Upper lobe of right lung (tissue), 1 donor: ENCODE results near the gene OGA. TPM values are rescaled to one million over a fixed set of nuclear protein-coding genes. Genes with fewer than 3 reads are reported as not detected.

Experiments
- ATAC-seq: fragments of 200-7000 bp; cut with Tn5 transposase; one replicate; pipeline ENCODE4 v1.9.1; 2020; ENCODE audit warnings: mild to moderate bottlenecking, moderate library complexity
- DNase-seq: peaks from one replicate; pipeline ENCODE4 v3.0.0-alpha.2; 2020
- H3K27ac ChIP-seq: fragments of 200-600 bp; one replicate; pipeline ENCODE4 v1.8.0; 2022
- H3K27me3 ChIP-seq: fragments of 200-600 bp; one replicate; pipeline ENCODE4 v1.8.0; 2022; ENCODE audit warnings: mild to moderate bottlenecking
- H3K36me3 ChIP-seq: fragments of 200-600 bp; one replicate; pipeline ENCODE4 v1.8.0; 2022
- H3K4me1 ChIP-seq: fragments of 200-600 bp; one replicate; pipeline ENCODE4 v1.8.0; 2022
- H3K4me3 ChIP-seq: fragments of 200-600 bp; one replicate; pipeline ENCODE4 v1.8.0; 2022; ENCODE audit warnings: mild to moderate bottlenecking
- H3K9me3 ChIP-seq: fragments of 200-600 bp; one replicate; pipeline ENCODE4 v1.8.0; 2022
- intact Hi-C: fragments of 100-400 bp; cut with DNase I; formaldehyde crosslinking; loops from one replicate; pipeline ENCODE4 v1.11.0; 2022
- total RNA-seq: library from RNA; stranded (reverse); fragmentation: NEBNext Ultra II Directional; extraction: Animal tissue kit (Norgen Biotek cat#: 25700); gene quantifications from one replicate; pipeline ENCODE4 v1.2.1, GENCODE V29; 2021
- TF ChIP-seq, protein P1 (sequence below): fragments of 200-600 bp; IDR thresholded peaks from one replicate; pipeline ENCODE4 v1.8.0; 2022; ENCODE audit warnings: antibody characterized with exemption
- donor health status: DM: no; HTN: yes; CAD: no; lungs with severe emphysema.

Gene OGA
- total RNA-seq, 1 donor from 2014 or later, result 91.6 TPM

DNA sequence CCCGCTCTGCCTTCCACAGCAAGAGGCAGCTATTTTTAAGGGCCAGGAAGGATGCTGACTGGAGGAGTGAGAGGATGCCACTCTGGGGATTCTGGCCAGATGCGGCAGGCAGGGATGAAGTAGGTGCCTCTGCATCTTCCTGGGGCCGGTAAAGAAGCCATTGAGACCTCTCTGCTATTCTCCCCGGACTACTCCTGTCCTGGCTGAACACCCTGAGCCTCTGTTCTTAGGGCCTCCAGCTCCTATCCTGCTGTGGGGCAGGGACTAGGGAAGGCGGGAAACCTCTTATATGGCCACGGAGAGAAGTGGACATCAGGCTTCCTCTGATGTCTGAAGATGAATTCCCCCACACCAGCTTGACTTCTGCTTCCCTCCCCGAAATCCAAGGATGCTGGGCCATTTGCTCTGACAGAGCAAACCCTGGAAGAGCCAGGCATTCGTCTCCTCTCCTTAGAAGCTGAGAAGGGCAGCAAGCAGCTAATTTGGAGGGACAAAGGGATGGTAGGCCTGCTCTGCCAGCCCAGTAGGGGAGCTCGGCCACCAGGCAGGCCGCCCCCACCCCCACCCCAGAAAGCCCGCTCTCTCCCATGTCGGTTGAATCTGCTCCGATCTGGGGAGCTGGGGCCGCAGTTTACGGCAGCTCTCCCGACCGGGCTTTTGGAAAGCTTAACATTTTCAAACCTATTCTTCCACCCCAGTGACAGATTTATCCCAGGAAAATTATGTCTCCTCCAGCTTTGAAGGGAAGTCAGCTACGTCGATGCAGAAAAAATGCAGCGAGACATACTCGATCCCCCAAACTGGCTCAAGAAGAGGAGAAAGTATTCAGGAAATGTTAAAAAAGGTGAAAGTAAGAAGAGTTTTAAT lies 45.1 kb downstream of the OGA start:
- no peak overlapping the region for H3K4me3 ChIP-seq
- intact Hi-C loops, result no loop called here
- DNase-seq (peak; percentile 25), ATAC-seq (no peak)
- no peak overlapping the region for H3K27ac ChIP-seq
- H3K27me3 ChIP-seq, result peaks cover 75% of the 10 kb centered on the region
- H3K9me3 ChIP-seq, result no peaks in the 10 kb centered on the region
- TF ChIP-seq, protein P1, sequence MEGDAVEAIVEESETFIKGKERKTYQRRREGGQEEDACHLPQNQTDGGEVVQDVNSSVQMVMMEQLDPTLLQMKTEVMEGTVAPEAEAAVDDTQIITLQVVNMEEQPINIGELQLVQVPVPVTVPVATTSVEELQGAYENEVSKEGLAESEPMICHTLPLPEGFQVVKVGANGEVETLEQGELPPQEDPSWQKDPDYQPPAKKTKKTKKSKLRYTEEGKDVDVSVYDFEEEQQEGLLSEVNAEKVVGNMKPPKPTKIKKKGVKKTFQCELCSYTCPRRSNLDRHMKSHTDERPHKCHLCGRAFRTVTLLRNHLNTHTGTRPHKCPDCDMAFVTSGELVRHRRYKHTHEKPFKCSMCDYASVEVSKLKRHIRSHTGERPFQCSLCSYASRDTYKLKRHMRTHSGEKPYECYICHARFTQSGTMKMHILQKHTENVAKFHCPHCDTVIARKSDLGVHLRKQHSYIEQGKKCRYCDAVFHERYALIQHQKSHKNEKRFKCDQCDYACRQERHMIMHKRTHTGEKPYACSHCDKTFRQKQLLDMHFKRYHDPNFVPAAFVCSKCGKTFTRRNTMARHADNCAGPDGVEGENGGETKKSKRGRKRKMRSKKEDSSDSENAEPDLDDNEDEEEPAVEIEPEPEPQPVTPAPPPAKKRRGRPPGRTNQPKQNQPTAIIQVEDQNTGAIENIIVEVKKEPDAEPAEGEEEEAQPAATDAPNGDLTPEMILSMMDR, result no peak
- peaks cover 6% of the 10 kb centered on the region for H3K4me1 ChIP-seq
- no peaks in the 10 kb centered on the region for H3K36me3 ChIP-seq

DNA sequence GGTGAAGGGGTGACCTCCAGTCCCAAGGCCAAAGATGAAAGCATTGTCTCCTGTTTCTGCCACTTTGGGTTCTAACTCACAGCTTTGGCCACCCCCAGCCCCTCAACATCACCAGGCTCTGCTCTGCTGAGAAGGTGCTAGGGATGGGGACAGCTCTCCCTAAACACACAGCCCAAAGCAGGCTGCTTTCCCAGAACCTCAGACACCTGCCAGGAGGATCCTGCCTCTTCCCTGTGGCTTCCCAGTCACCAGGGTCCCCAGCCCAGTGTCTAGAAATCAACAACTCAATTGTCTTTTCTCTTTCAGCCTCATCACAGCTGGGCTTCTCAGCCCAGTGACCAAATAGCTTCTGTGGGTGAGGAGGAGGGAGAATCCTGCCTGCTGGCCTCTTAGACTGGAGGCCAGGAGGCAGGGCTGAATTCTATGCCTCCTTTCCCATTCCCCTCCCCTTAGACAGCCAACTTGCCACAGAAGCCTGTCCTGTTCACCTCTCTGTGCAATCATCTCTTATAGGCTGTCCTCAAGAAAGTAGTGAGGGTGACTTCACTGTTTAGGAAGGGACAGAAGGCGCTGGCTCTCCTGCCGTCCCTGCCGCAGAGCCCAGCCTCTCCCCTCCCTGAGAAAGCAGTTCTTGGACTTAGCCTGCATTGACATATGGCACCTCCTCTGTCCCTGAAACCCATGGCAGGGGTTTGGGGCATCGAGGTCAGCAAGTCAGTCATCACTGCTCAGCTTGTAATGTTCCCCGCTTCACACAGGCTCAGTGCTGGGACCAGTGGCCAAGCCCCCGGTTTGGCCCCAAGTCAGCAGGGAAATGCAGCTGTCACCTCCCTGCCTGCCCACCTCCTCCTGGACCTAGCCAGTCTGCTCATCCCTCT lies 46.0 kb downstream of the OGA start:
- TF ChIP-seq, protein P1, result no peak
- intact Hi-C loops, result no loop called here
- Histone ChIP-seq H3K4me1 (peaks cover 6% of the 10 kb centered on the region), H3K27me3 (peaks cover 70% of the 10 kb centered on the region), H3K9me3 (no peaks in the 10 kb centered on the region), H3K4me3 (no peak overlapping the region), H3K27ac (no peak overlapping the region), H3K36me3 (no peaks in the 10 kb centered on the region)
- no peak for ATAC-seq
- DNase-seq, result no peak

DNA sequence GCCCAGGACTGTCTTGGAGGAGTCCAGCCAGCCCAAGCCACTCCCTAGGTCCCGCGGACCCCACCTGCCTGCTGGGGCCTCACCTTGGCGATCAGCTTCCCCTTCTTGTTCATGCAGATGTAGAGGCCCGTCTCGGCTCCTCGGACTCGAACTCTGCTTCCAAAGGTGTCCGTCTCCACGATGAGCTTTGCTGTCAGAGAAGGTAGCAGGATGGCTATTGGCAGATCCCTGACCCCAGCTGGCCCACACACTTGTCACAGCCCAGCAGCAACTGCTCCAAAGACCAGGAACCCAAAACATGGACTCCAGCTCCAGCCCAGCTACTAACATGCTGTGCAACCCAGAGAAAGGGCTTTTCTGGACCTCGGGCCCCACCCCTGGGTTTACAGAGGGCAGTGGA lies 46.9 kb downstream of the OGA start:
- no peaks in the 10 kb centered on the region for H3K9me3 ChIP-seq
- H3K36me3 ChIP-seq, result no peaks in the 10 kb centered on the region
- intact Hi-C loops, result no loop called here
- peaks cover 67% of the 10 kb centered on the region for H3K27me3 ChIP-seq
- H3K27ac ChIP-seq, result no peak overlapping the region
- H3K4me3 ChIP-seq, result no peak overlapping the region
- DNase-seq (no peak), ATAC-seq (no peak)
- TF ChIP-seq, protein P1, result no peak
- H3K4me1 ChIP-seq, result peaks cover 6% of the 10 kb centered on the region

DNA sequence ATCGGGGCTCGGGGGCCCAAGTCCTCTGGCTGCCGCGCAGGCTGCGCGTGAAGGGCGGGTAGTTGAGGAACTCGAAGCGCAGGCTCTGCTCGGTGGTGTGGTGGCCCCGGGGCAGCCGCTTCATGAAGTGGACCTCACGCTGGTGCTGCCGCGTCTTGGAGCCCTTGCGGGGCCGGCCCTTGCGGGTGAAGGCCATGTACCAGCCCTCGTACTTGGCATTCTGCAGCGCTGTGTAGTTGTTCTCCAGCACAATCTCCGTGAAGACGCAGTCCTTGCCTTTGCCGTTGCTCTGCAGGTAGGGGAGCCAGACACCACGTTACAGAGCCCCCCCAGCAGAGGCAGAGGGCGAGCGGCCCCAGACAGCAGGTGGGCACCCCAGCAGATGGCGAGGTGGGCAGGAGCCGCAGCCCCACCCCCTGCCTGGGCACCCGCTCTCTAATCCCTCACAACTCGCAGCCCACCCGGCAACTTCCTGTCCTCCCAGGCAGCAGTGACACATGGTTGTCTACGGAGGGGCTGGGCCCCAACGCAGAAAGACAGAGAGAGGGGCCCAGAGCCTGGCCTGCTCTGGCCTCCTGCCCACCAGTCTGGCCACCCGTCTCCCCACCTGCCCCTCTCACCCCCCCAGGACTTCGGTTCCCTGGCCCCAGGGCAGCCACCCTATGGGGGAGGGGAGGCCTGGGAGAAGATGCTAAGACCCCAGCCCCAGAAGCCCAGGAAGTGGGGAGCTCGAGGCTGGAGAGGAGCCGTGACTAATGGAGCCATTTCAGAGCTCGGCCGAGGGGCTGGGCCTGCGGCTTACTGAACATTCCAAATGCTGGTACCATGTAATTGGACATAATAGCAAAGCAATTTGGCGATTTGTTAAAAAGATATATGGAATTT lies 47.7 kb downstream of the OGA start:
- Histone ChIP-seq H3K9me3 (no peaks in the 10 kb centered on the region), H3K4me1 (peaks cover 6% of the 10 kb centered on the region), H3K4me3 (no peak overlapping the region), H3K27me3 (peaks cover 63% of the 10 kb centered on the region), H3K27ac (no peak overlapping the region), H3K36me3 (no peaks in the 10 kb centered on the region)
- TF ChIP-seq, protein P1, result no peak
- no peak for ATAC-seq
- intact Hi-C loops, result no loop called here
- peak; percentile 63 for DNase-seq

DNA sequence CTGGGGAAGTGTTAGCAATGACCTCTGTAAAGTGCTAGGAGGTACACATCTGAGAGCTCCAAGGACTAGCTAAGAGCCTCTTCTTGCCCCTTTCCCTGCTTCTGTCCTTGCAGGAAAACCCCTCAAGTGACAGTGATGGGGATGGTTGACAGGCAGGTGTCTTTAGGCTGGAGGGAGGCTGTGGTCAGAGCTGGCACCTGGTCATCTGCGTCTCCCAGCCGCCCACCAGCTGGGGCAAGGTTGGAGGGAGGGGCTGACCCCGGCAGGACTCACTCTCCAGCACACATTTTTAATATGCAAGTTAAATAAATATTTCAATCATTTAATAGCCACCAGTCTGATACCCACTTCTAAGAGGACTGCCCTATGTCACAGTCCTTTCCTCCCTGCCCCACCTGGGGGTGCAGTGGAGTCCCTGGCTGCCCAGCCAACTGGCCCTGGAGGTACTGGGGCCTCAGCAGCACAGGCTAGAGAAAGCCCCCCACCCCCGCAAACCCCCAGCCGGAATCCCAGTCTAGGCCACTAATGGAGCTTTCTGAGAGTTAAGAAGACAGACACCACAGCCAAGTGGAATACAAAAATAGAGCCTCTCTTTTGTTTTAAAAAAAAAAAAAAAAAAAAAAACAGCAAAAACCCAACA lies 48.6 kb downstream of the OGA start:
- intact Hi-C loops, result no loop called here
- no peak for DNase-seq
- H3K9me3 ChIP-seq, result no peaks in the 10 kb centered on the region
- no peak for ATAC-seq
- no peaks in the 10 kb centered on the region for H3K4me1 ChIP-seq
- TF ChIP-seq, protein P1, result no peak
- no peak overlapping the region for H3K27ac ChIP-seq
- H3K27me3 ChIP-seq, result peaks cover 54% of the 10 kb centered on the region
- H3K36me3 ChIP-seq, result no peaks in the 10 kb centered on the region
- no peak overlapping the region for H3K4me3 ChIP-seq
